A673 (cell line): ENCODE measurements around the gene WDR12. TPM values are rescaled to one million over a fixed set of nuclear protein-coding genes. Genes with fewer than 3 reads are reported as not detected.

Source experiments
- BruUV-seq: library from RNA; stranded (reverse); fragments of 400-500 nt; replicated peaks from 2 replicates; lab custom pipeline; 2021; lab: Mats Ljungman, UMichigan
- CTCF ChIA-PET: fragments of 300-600 bp; sonication (Branson Sonifier 250); formaldehyde crosslinking; loops from one replicate; lab custom pipeline; 2022; ENCODE audit warnings: antibody characterized with exemption; lab: Charles Lee
- POLR2A ChIA-PET: fragments of 300-600 bp; sonication (Branson Sonifier 250); formaldehyde crosslinking; loops from one replicate; lab custom pipeline; 2022; ENCODE audit warnings: antibody characterized with exemption; ENCODE audit not compliant: low non-redundant PET; lab: Charles Lee
- DNase-seq: peaks from one replicate; pipeline ENCODE4 v3.0.0-alpha.2; 2015; ENCODE audit warnings: low spot score
- H3K27ac ChIP-seq: fragments of 200-600 bp; sonication (generic); 2 replicates; pipeline ENCODE4 v1.5.1; 2016; ENCODE audit warnings: mixed run types, low read depth, mild to moderate bottlenecking, mixed read lengths, antibody characterized with exemption, low read length; ENCODE audit not compliant: poor library complexity, severe bottlenecking
- H3K27me3 ChIP-seq: fragments of 200-600 bp; sonication (generic); replicated peaks from 2 replicates; pipeline ENCODE4 v1.6.1; 2017; ENCODE audit warnings: mixed run types, low read depth, mild to moderate bottlenecking, mixed read lengths, antibody characterized with exemption, low read length; ENCODE audit not compliant: insufficient read depth, poor library complexity
- H3K36me3 ChIP-seq: fragments of 200-600 bp; sonication (generic); 2 replicates; pipeline ENCODE4 v1.6.1; 2016; ENCODE audit warnings: mixed run types, mild to moderate bottlenecking, mixed read lengths, antibody characterized with exemption, low read length; ENCODE audit not compliant: insufficient read depth, poor library complexity, severe bottlenecking
- H3K4me1 ChIP-seq: fragments of 200-600 bp; sonication (generic); 2 replicates; pipeline ENCODE4 v1.6.1; 2017; ENCODE audit warnings: mixed run types, mild to moderate bottlenecking, mixed read lengths, antibody characterized with exemption, low read length; ENCODE audit not compliant: insufficient read depth, poor library complexity, severe bottlenecking
- H3K4me3 ChIP-seq: fragments of 200-600 bp; sonication (generic); 2 replicates; pipeline ENCODE4 v1.5.1; 2016; ENCODE audit warnings: low read depth, mixed run types, mild to moderate bottlenecking, mixed read lengths, low read length; ENCODE audit not compliant: poor library complexity, severe bottlenecking
- H3K9me3 ChIP-seq: fragments of 200-600 bp; sonication (generic); 2 replicates; pipeline ENCODE4 v1.6.1; 2016; ENCODE audit warnings: mixed run types, low read depth, mild to moderate bottlenecking, mixed read lengths, antibody characterized with exemption, low read length; ENCODE audit not compliant: poor library complexity, severe bottlenecking
- CTCF ChIP-seq: fragments of 300-800, 200-600 bp; sonication (generic); conservative IDR thresholded peaks from 2 replicates; pipeline ENCODE4 v1.5.1; 2017; ENCODE audit warnings: low read depth, mild to moderate bottlenecking, antibody characterized with exemption, low read length, moderate library complexity, mixed read lengths
- EZH2 ChIP-seq: fragments of 200-600 bp; sonication (generic); IDR thresholded peaks from 2 replicates; pipeline ENCODE4 v1.6.1; 2017; ENCODE audit warnings: borderline replicate concordance, low read depth, mild to moderate bottlenecking, mixed read lengths, antibody characterized with exemption, low read length; ENCODE audit not compliant: poor library complexity, severe bottlenecking
- intact Hi-C: fragments of 100-400 bp; cut with micrococcal nuclease; formaldehyde crosslinking; loops from one replicate; pipeline ENCODE4 v1.10.0; 2022; ENCODE audit not compliant: unreplicated experiment
- total RNA-seq: library from RNA; stranded (reverse); gene quantifications from 2 replicates; pipeline ENCODE4 v1.2.3, GENCODE V29; 2021

The WDR12 gene
- total RNA-seq, 1 experiment from 2014 or later: 164 TPM

- Histone ChIP-seq H3K4me1 (no peaks in the 10 kb centered on the region), H3K27ac (no peak overlapping the region), H3K4me3 (no peak overlapping the region), H3K9me3 (no peaks in the 10 kb centered on the region), H3K27me3 (no peaks in the 10 kb centered on the region), H3K36me3 (peaks cover 40% of the 10 kb centered on the region)
- DNase-seq: peak; percentile 2
- BruUV-seq: no TSS peak
- TF ChIP-seq CTCF (no peak), EZH2 (no peak)
- intact Hi-C loops: no loop called here
- CTCF ChIA-PET: no interaction called here
- POLR2A ChIA-PET: no interaction called here
These were observed 27.3 kb downstream of the WDR12 start for GRCh38 chr2:202883987-202884675.

- H3K4me1 ChIP-seq: no peaks in the 10 kb centered on the region
- TF ChIP-seq CTCF (no peak), EZH2 (no peak)
- POLR2A ChIA-PET: no interaction called here
- peaks cover 32% of the 10 kb centered on the region for H3K36me3 ChIP-seq
- H3K27me3 ChIP-seq: no peaks in the 10 kb centered on the region
- DNase-seq: no peak
- H3K27ac ChIP-seq: no peak overlapping the region
- CTCF ChIA-PET: no interaction called here
- H3K4me3 ChIP-seq: no peak overlapping the region
- no TSS peak for BruUV-seq
- intact Hi-C loops: no loop called here
- H3K9me3 ChIP-seq: no peaks in the 10 kb centered on the region
These were observed 29.9 kb downstream of the WDR12 start for GRCh38 chr2:202881570-202881969.

- ChIA-PET CTCF (no interaction called here), POLR2A (no interaction called here)
- intact Hi-C loops: no loop called here
- no peak for TF ChIP-seq EZH2
- TF ChIP-seq CTCF: no peak
- Histone ChIP-seq H3K4me1 (no peaks in the 10 kb centered on the region), H3K27ac (no peak overlapping the region), H3K4me3 (no peak overlapping the region), H3K27me3 (no peaks in the 10 kb centered on the region), H3K9me3 (no peaks in the 10 kb centered on the region), H3K36me3 (peaks cover 19% of the 10 kb centered on the region)
- no TSS peak for BruUV-seq
- DNase-seq: no peak
These were observed 33.8 kb downstream of the WDR12 start for GRCh38 chr2:202877699-202878098.
